ENCODE results near the gene GALNT13. TPM values are rescaled to one million over a fixed set of nuclear protein-coding genes. Genes with fewer than 3 reads are reported as not detected.

GALNT13 gene
- total and polyA plus RNA-seq, 2 of the 13 experiments (the other 11 are each of a cell fraction or from before 2014, with no cell fraction given) = 1.3 to 5.0 TPM

- TF ChIP-seq ZFP82 (CRISPR knock-in tag; IDR thresholded peaks at IDR 0.05; ENCODE audit: borderline replicate concordance) = no peak
- no peak for TF ChIP-seq PLRG1 (conservative IDR thresholded peaks at IDR 0.05)
- TF ChIP-seq TEAD3 (CRISPR knock-in tag; optimal IDR thresholded peaks at IDR 0.05; ENCODE audit: borderline replicate concordance) = peak; percentile 58
- no peak for TF ChIP-seq BHLHE40 (IDR thresholded peaks at IDR 0.05; ENCODE audit: low read length)
- no peak for TF ChIP-seq MIER2 (CRISPR knock-in tag; IDR thresholded peaks at IDR 0.05)
- TF ChIP-seq, protein P1, sequence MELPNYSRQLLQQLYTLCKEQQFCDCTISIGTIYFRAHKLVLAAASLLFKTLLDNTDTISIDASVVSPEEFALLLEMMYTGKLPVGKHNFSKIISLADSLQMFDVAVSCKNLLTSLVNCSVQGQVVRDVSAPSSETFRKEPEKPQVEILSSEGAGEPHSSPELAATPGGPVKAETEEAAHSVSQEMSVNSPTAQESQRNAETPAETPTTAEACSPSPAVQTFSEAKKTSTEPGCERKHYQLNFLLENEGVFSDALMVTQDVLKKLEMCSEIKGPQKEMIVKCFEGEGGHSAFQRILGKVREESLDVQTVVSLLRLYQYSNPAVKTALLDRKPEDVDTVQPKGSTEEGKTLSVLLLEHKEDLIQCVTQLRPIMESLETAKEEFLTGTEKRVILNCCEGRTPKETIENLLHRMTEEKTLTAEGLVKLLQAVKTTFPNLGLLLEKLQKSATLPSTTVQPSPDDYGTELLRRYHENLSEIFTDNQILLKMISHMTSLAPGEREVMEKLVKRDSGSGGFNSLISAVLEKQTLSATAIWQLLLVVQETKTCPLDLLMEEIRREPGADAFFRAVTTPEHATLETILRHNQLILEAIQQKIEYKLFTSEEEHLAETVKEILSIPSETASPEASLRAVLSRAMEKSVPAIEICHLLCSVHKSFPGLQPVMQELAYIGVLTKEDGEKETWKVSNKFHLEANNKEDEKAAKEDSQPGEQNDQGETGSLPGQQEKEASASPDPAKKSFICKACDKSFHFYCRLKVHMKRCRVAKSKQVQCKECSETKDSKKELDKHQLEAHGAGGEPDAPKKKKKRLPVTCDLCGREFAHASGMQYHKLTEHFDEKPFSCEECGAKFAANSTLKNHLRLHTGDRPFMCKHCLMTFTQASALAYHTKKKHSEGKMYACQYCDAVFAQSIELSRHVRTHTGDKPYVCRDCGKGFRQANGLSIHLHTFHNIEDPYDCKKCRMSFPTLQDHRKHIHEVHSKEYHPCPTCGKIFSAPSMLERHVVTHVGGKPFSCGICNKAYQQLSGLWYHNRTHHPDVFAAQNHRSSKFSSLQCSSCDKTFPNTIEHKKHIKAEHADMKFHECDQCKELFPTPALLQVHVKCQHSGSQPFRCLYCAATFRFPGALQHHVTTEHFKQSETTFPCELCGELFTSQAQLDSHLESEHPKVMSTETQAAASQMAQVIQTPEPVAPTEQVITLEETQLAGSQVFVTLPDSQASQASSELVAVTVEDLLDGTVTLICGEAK (IDR thresholded peaks at IDR 0.05) = no peak
- TF ChIP-seq, protein P1 (CRISPR knock-in tag; IDR thresholded peaks at IDR 0.05) = no peak
- TF ChIP-seq SMC3 (IDR thresholded peaks at IDR 0.05; ENCODE audit: low read length) = peak; percentile 52; the same call in 1 of the 2 replicates
- no peak for TF ChIP-seq ATF7 (IDR thresholded peaks at IDR 0.05)
- TF ChIP-seq ATF7 (CRISPR knock-in tag; IDR thresholded peaks at IDR 0.05) = no peak
- peak; percentile 58 for TF ChIP-seq CTCF (CRISPR knock-in tag; IDR thresholded peaks at IDR 0.05)
- TF ChIP-seq RBM39 (IDR thresholded peaks at IDR 0.05; ENCODE audit: low read depth, low read length, poor library complexity, severe bottlenecking) = no peak
- TF ChIP-seq SP2 (CRISPR knock-in tag; IDR thresholded peaks at IDR 0.05) = no peak
- TF ChIP-seq CENPBD1 (CRISPR knock-in tag; IDR thresholded peaks at IDR 0.05; ENCODE audit: borderline replicate concordance, low read depth) = no peak
Observed at GRCh38 chr2:153870308-153870707, 1.4 kb upstream of the GALNT13 start (continued).
